Muscle layer of colon (tissue), 2 donors: ENCODE results near the gene BZW2.

Experiments used
- H3K27ac ChIP-seq: one replicate; pipeline ENCODE4 v1.7.0; 2013; ENCODE audit warnings: low read depth, mild to moderate bottlenecking, low read length, moderate library complexity
- H3K27me3 ChIP-seq, 2 donors: one replicate each; pipeline ENCODE4 v1.7.0; 2013; ENCODE audit warnings: low read length in 2 of 2, mild to moderate bottlenecking in 2 of 2; ENCODE audit not compliant: insufficient read depth in 2 of 2, control insufficient read depth in 1 of 2
- H3K36me3 ChIP-seq: one replicate; pipeline ENCODE4 v1.7.0; 2013; ENCODE audit warnings: mild to moderate bottlenecking, low read length; ENCODE audit not compliant: insufficient read depth
- H3K4me1 ChIP-seq: one replicate; pipeline ENCODE4 v1.7.0; 2013; ENCODE audit warnings: mild to moderate bottlenecking, low read length; ENCODE audit not compliant: insufficient read depth
- H3K4me3 ChIP-seq, 2 donors: one replicate each; pipeline ENCODE4 v1.7.0; 2013; ENCODE audit warnings: low read length in 2 of 2, low read depth in 1 of 2, mild to moderate bottlenecking in 1 of 2, moderate library complexity in 1 of 2
- H3K9ac ChIP-seq: one replicate; pipeline ENCODE4 v1.7.0; 2013; ENCODE audit warnings: low read length
- H3K9me3 ChIP-seq: one replicate; pipeline ENCODE4 v1.7.0; 2013; ENCODE audit warnings: mild to moderate bottlenecking, low read length
- donor health status: abdominal sarcoma.
- donor health status: Adenocarcinoma of cecum.

BZW2 gene

GRCh38 chr7:16645593-16646471, at the start of gene BZW2, which contains the start of gene ANKMY2:
Gene BZW2 (plus strand): TSS chr7:16646181. CDS start chr7:16665444, 19,263 bp downstream.
Gene ANKMY2 (minus strand): TSS chr7:16645754. CDS start chr7:16645573, 181 bp downstream.
- Histone ChIP-seq H3K9me3 (no peaks in the 10 kb centered on the region), H3K4me3 (peak within 1 kb of the TSS; percentile 86 to 91), H3K27ac (peak within 1 kb of the TSS; percentile 96), H3K9ac (peak within 1 kb of the TSS; percentile 70), H3K27me3 (no peaks in the 10 kb centered on the region), H3K36me3 (no peaks in the 10 kb centered on the region), H3K4me1 (peaks cover 36% of the 10 kb centered on the region)

- Histone ChIP-seq H3K4me3 (no peak overlapping the region), H3K4me1 (no peaks in the 10 kb centered on the region), H3K27me3 (no peaks in the 10 kb centered on the region), H3K9me3 (no peaks in the 10 kb centered on the region), H3K9ac (no peak overlapping the region), H3K27ac (no peak overlapping the region), H3K36me3 (peaks cover 18% of the 10 kb centered on the region)
These were observed 48.0 kb upstream of the BZW2 start for GRCh38 chr7:16598015-16598414.

GRCh38 chr7:16599860-16600259, 46.1 kb upstream of the BZW2 start:
- no peaks in the 10 kb centered on the region for H3K27me3 ChIP-seq
- H3K4me1 ChIP-seq: no peaks in the 10 kb centered on the region
- H3K4me3 ChIP-seq: no peak overlapping the region
- H3K27ac ChIP-seq: no peak overlapping the region
- no peak overlapping the region for H3K9ac ChIP-seq
- H3K36me3 ChIP-seq: peaks cover 25% of the 10 kb centered on the region
- no peaks in the 10 kb centered on the region for H3K9me3 ChIP-seq

GRCh38 chr7:16603633-16604032, 42.3 kb upstream of the BZW2 start:
- no peak overlapping the region for H3K4me3 ChIP-seq
- no peak overlapping the region for H3K9ac ChIP-seq
- no peaks in the 10 kb centered on the region for H3K9me3 ChIP-seq
- H3K36me3 ChIP-seq: peaks cover 34% of the 10 kb centered on the region
- no peak overlapping the region for H3K27ac ChIP-seq
- no peaks in the 10 kb centered on the region for H3K27me3 ChIP-seq
- H3K4me1 ChIP-seq: no peaks in the 10 kb centered on the region

GRCh38 chr7:16604054-16604453, 41.9 kb upstream of the BZW2 start:
- H3K36me3 ChIP-seq: peaks cover 34% of the 10 kb centered on the region
- no peak overlapping the region for H3K27ac ChIP-seq
- H3K9ac ChIP-seq: no peak overlapping the region
- H3K27me3 ChIP-seq: no peaks in the 10 kb centered on the region
- no peak overlapping the region for H3K4me3 ChIP-seq
- H3K4me1 ChIP-seq: no peaks in the 10 kb centered on the region
- no peaks in the 10 kb centered on the region for H3K9me3 ChIP-seq

- H3K9ac ChIP-seq: no peak overlapping the region
- H3K36me3 ChIP-seq: peaks cover 34% of the 10 kb centered on the region
- no peaks in the 10 kb centered on the region for H3K9me3 ChIP-seq
- H3K27ac ChIP-seq: no peak overlapping the region
- no peaks in the 10 kb centered on the region for H3K27me3 ChIP-seq
- H3K4me3 ChIP-seq: no peak overlapping the region
- H3K4me1 ChIP-seq: no peaks in the 10 kb centered on the region
These were observed 39.3 kb upstream of the BZW2 start for GRCh38 chr7:16606704-16607103.

- H3K36me3 ChIP-seq: peaks cover 41% of the 10 kb centered on the region
- no peak overlapping the region for H3K9ac ChIP-seq
- H3K4me1 ChIP-seq: no peaks in the 10 kb centered on the region
- H3K27me3 ChIP-seq: no peaks in the 10 kb centered on the region
- no peak overlapping the region for H3K27ac ChIP-seq
- H3K4me3 ChIP-seq: no peak overlapping the region
- no peaks in the 10 kb centered on the region for H3K9me3 ChIP-seq
These were observed 36.0 kb upstream of the BZW2 start for GRCh38 chr7:16609842-16610450.

- Histone ChIP-seq H3K27ac (no peak overlapping the region), H3K27me3 (no peaks in the 10 kb centered on the region), H3K9ac (no peak overlapping the region), H3K9me3 (no peaks in the 10 kb centered on the region), H3K36me3 (peaks cover 46% of the 10 kb centered on the region), H3K4me1 (no peaks in the 10 kb centered on the region), H3K4me3 (no peak overlapping the region)
These were observed 34.3 kb upstream of the BZW2 start for GRCh38 chr7:16611711-16612110.

GRCh38 chr7:16615228-16615627, 30.8 kb upstream of the BZW2 start:
- Histone ChIP-seq H3K9me3 (no peaks in the 10 kb centered on the region), H3K4me1 (no peaks in the 10 kb centered on the region), H3K9ac (no peak overlapping the region), H3K27me3 (no peaks in the 10 kb centered on the region), H3K36me3 (peaks cover 39% of the 10 kb centered on the region), H3K4me3 (no peak overlapping the region), H3K27ac (no peak overlapping the region)

- H3K27ac ChIP-seq: no peak overlapping the region
- H3K9ac ChIP-seq: no peak overlapping the region
- peaks cover 40% of the 10 kb centered on the region for H3K36me3 ChIP-seq
These were observed 29.9 kb upstream of the BZW2 start for GRCh38 chr7:16616122-16616521.

GRCh38 chr7:16616542-16616941, 29.4 kb upstream of the BZW2 start:
- H3K27me3 ChIP-seq: no peaks in the 10 kb centered on the region
- H3K9me3 ChIP-seq: no peaks in the 10 kb centered on the region
- H3K4me3 ChIP-seq: no peak overlapping the region
- no peak overlapping the region for H3K27ac ChIP-seq
- H3K36me3 ChIP-seq: peaks cover 39% of the 10 kb centered on the region
- H3K9ac ChIP-seq: no peak overlapping the region
- H3K4me1 ChIP-seq: no peaks in the 10 kb centered on the region

More at GRCh38 chr7:16616122-16616521, 29.9 kb upstream of the BZW2 start:
- H3K9me3 ChIP-seq: no peaks in the 10 kb centered on the region
- H3K27me3 ChIP-seq: no peaks in the 10 kb centered on the region
- no peaks in the 10 kb centered on the region for H3K4me1 ChIP-seq
- no peak overlapping the region for H3K4me3 ChIP-seq
